Forelimb muscle (tissue), 1 donor: ENCODE measurements around the gene STAB2. TPM values are rescaled to one million over a fixed set of nuclear protein-coding genes. Genes with fewer than 3 reads are reported as not detected.
A peak's percentile ranks its signal among the peaks of the same experiment; 100 is the strongest.

Experiments used
- DNase-seq: peaks from one replicate; pipeline ENCODE4 v3.0.0-alpha.2; 2013; ENCODE audit warnings: low read depth
- polyA plus RNA-seq: library from polyadenylated mRNA; unstranded; fragments of 120-200 nt; gene quantifications from one replicate; pipeline ENCODE4 v1.2.1, GENCODE V29; 2013; ENCODE audit not compliant: insufficient read length

The STAB2 gene
- polyA plus RNA-seq, 1 donor, result 3.9 TPM

GRCh38 chr12:103780093-103780440, 193.0 kb downstream of the STAB2 start:
- DNase-seq, result no peak

- DNase-seq, result no peak
Measured at GRCh38 chr12:103780992-103781391, 193.9 kb downstream of the STAB2 start.

- DNase-seq, result no peak
Measured at GRCh38 chr12:103782399-103782798, 195.3 kb downstream of the STAB2 start.

GRCh38 chr12:103783744-103784664, 196.9 kb downstream of the STAB2 start:
- DNase-seq, result no peak

- no peak for DNase-seq
Measured at GRCh38 chr12:103785243-103786031, 198.4 kb downstream of the STAB2 start.

GRCh38 chr12:103786201-103786600, 199.1 kb downstream of the STAB2 start:
- no peak for DNase-seq

GRCh38 chr12:103791350-103791920, 204.4 kb downstream of the STAB2 start:
- no peak for DNase-seq

GRCh38 chr12:103793046-103793445, 206.0 kb downstream of the STAB2 start:
- DNase-seq, result no peak

GRCh38 chr12:103793512-103794045, 206.5 kb downstream of the STAB2 start:
- DNase-seq, result no peak

- DNase-seq, result no peak
Measured at GRCh38 chr12:103794309-103795213, 207.5 kb downstream of the STAB2 start.

GRCh38 chr12:103798586-103798985, 211.5 kb downstream of the STAB2 start:
- DNase-seq, result no peak

GRCh38 chr12:103799504-103799856, 212.4 kb downstream of the STAB2 start:
- no peak for DNase-seq

- DNase-seq, result peak; percentile 19
Measured at GRCh38 chr12:103799857-103800771, 213.0 kb downstream of the STAB2 start.

- no peak for DNase-seq
Measured at GRCh38 chr12:103801709-103802585, 214.9 kb downstream of the STAB2 start.

- DNase-seq, result no peak
Measured at GRCh38 chr12:103802586-103802886, 215.5 kb downstream of the STAB2 start.

GRCh38 chr12:103803847-103804246, 216.8 kb downstream of the STAB2 start:
- no peak for DNase-seq

GRCh38 chr12:103805655-103806360, 218.7 kb downstream of the STAB2 start:
- no peak for DNase-seq

GRCh38 chr12:103806803-103807202, 219.7 kb downstream of the STAB2 start:
- no peak for DNase-seq
